Activated CD8-positive, alpha-beta T cell treated with anti-CD3 and anti-CD28 coated beads for 36 hours (primary cell): ENCODE measurements around the gene SCLY. TPM values are rescaled to one million over a fixed set of nuclear protein-coding genes. Genes with fewer than 3 reads are reported as not detected.
A peak's percentile ranks its signal among the peaks of the same experiment; 100 is the strongest.

ENCODE experiments used
- ATAC-seq: fragments of 200-7000 bp; cut with Tn5 transposase; one replicate; pipeline ENCODE4 v1.10.0; 2021; ENCODE audit warnings: mild to moderate bottlenecking, moderate library complexity
- CTCF ChIA-PET: fragments of 350-600 bp; sonication (Branson Sonifier 250); formaldehyde crosslinking; loops from one replicate; lab custom pipeline; 2021; ENCODE audit warnings: antibody characterized with exemption; lab: Charles Lee
- POLR2A ChIA-PET: fragments of 350-600 bp; sonication (Branson Sonifier 250); formaldehyde crosslinking; loops from one replicate; lab custom pipeline; 2021; ENCODE audit warnings: antibody characterized with exemption; lab: Charles Lee
- DNase-seq: peaks from one replicate; pipeline ENCODE4 v3.0.0-alpha.2; 2020
- H3K27ac Mint-ChIP-seq: one replicate; pipeline ENCODE4 v1.8.0; 2021; ENCODE audit warnings: mild to moderate bottlenecking, mixed read lengths
- H3K27me3 Mint-ChIP-seq: one replicate; pipeline ENCODE4 v1.8.0; 2021; ENCODE audit warnings: mixed read lengths
- H3K36me3 Mint-ChIP-seq: one replicate; pipeline ENCODE4 v1.8.0; 2021; ENCODE audit warnings: low read depth, mixed read lengths
- H3K4me1 Mint-ChIP-seq: one replicate; pipeline ENCODE4 v1.8.0; 2021; ENCODE audit warnings: low read depth, mixed read lengths
- H3K4me3 Mint-ChIP-seq: one replicate; pipeline ENCODE4 v1.8.0; 2021; ENCODE audit warnings: mild to moderate bottlenecking, moderate library complexity, mixed read lengths
- H3K9me3 Mint-ChIP-seq: one replicate; pipeline ENCODE4 v1.8.0; 2021; ENCODE audit warnings: mixed read lengths
- intact Hi-C: fragments of 100-400 bp; cut with micrococcal nuclease; formaldehyde crosslinking; loops from one replicate; pipeline ENCODE4 v1.10.0; 2022
- total RNA-seq, 2 experiments: library from RNA; stranded (reverse); gene quantifications; one replicate each; pipeline ENCODE4 v1.2.3, GENCODE V29; 2021
- TF ChIP-seq, protein P1 (sequence below): fragments of 200-600 bp; IDR thresholded peaks from one replicate; pipeline ENCODE4 v1.8.0; 2022; ENCODE audit warnings: antibody characterized with exemption, mild to moderate bottlenecking

SCLY gene
- total RNA-seq, 2 experiments from 2014 or later: 77.9 to 93.2 TPM

DNA sequence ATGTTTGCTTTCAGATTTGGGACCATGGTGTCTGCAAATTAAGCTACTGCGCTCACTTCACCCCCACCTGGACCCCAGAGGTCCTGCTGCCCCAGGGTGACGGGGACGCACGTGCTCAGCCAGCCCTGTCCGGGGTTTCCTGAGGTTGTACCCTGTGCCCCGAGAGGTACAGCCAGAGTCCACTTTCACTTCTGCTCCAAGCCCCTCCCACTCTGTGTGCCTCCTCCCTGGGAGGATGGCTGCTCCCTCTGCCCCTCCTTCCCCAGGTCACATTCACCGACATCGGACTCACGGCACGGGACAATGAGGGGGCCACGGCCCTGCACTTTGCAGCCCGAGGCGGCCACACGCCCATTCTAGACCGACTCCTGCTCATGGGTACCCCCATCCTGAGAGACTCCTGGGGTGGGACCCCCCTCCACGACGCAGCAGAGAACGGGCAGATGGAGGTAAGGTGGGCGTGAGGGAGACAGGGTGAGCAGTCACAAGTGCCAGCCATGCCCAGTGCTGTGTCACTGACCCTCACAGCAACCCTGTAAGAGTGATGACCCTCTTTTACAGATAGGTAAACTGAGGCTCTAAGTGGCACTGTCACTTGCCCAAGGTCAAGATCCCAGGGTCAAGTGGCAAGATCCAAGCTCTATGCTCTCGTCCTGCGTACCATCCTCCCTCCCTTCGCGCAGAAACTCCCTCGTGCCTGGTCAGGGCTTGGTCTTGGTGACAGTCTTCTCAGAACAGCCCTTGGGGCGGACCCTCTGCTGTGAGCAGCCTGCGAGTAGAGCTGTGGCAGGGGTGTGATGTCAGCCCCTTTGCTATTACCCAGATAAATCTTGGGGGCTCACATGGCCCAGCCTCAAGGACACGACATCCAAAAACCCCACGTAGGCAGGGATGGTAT, 47.0 kb downstream of the SCLY start:
- intact Hi-C loops: no loop called here
- Mint-ChIP-seq H3K4me1 (peaks cover 2% of the 10 kb centered on the region), H3K4me3 (no peak overlapping the region), H3K27ac (no peak overlapping the region), H3K36me3 (no peaks in the 10 kb centered on the region), H3K27me3 (no peaks in the 10 kb centered on the region), H3K9me3 (peaks cover 3% of the 10 kb centered on the region)
- ChIA-PET POLR2A (no interaction called here), CTCF (interaction anchor here (2.0 kb wide), 1 partner anchor 31 kb away, joined by 11 read pairs; no protein-coding TSS in a partner anchor)
- ATAC-seq (no peak), DNase-seq (peak; percentile 2)
- TF ChIP-seq, protein P1, sequence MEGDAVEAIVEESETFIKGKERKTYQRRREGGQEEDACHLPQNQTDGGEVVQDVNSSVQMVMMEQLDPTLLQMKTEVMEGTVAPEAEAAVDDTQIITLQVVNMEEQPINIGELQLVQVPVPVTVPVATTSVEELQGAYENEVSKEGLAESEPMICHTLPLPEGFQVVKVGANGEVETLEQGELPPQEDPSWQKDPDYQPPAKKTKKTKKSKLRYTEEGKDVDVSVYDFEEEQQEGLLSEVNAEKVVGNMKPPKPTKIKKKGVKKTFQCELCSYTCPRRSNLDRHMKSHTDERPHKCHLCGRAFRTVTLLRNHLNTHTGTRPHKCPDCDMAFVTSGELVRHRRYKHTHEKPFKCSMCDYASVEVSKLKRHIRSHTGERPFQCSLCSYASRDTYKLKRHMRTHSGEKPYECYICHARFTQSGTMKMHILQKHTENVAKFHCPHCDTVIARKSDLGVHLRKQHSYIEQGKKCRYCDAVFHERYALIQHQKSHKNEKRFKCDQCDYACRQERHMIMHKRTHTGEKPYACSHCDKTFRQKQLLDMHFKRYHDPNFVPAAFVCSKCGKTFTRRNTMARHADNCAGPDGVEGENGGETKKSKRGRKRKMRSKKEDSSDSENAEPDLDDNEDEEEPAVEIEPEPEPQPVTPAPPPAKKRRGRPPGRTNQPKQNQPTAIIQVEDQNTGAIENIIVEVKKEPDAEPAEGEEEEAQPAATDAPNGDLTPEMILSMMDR: no peak

DNA sequence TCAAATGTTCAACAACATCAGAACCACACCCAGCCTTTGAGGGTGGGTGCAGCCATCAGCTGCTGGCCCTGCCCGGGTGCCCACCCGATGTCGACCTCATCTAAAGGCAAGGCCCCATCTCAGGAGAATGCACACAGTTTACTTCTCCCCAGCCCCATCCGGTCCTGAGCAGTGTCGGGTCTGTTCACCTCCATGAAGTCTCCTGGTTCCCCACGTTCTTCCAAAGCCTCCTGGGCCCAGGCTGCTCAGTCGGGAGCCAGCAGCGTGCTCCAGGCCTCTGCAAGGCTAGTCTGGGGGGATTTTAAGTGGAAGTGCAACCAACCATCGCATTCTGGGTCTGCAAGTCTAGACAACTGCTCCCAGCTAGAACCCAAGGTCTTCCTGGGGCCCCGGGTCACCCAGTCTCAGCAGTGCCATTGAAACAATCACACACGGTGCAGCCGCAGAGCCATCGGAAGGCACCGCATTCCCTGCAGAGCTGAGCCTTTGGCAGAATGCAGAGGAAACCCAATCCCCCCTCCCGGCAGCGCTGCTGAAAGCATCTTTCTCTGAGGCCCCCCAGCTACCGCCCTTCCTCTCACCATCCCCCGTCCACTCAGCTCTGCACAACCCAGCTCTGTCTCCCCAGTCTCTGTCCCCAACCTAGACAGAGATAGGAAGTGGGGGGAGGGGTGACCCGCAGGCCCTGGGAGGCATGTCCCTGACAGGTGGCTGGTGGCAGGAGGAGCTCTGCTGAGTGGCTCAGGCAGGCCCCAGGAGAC, 47.8 kb downstream of the SCLY start:
- TF ChIP-seq, protein P1: no peak
- H3K4me1 Mint-ChIP-seq: peaks cover 2% of the 10 kb centered on the region
- ChIA-PET POLR2A (interaction anchor here (1.1 to 1.4 kb wide), 2 partner anchors 9 to 13 kb away, joined by 3 to 4 read pairs; partner anchors contain the start of gene ESPNL), CTCF (interaction anchor here (0.9 to 2.0 kb wide), 3 partner anchors 31 to 93 kb away, joined by 4 to 11 read pairs (median 4); no protein-coding TSS in a partner anchor)
- no peaks in the 10 kb centered on the region for H3K36me3 Mint-ChIP-seq
- H3K27me3 Mint-ChIP-seq: no peaks in the 10 kb centered on the region
- H3K27ac Mint-ChIP-seq: no peak overlapping the region
- DNase-seq (peak; percentile 45), ATAC-seq (peak; percentile 64)
- intact Hi-C loops: no loop called here
- no peak overlapping the region for H3K4me3 Mint-ChIP-seq
- peaks cover 8% of the 10 kb centered on the region for H3K9me3 Mint-ChIP-seq

DNA sequence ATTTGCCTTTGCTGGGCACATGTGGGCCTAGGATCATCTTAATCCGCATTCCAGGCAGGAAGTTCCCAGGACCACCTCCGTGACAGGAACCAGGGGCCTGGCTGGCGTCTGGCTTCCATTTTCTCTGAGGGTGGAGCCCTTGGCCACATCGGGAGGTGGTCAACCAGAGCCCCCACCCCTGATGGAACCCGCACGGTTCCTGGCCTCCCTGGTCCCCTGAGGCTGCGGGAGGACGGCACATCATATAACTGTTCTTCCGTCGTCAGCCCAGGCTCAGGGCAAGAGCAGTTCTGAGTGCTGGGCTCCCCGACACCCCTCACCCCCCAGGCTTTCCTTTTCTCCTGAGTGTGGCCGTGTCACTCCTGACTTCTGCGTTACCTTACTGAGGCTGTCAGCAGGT, 52.8 kb downstream of the SCLY start:
- no peak for ATAC-seq
- Mint-ChIP-seq H3K4me1 (peaks cover 2% of the 10 kb centered on the region), H3K9me3 (peaks cover 8% of the 10 kb centered on the region), H3K4me3 (no peak overlapping the region), H3K36me3 (no peaks in the 10 kb centered on the region), H3K27me3 (no peaks in the 10 kb centered on the region), H3K27ac (no peak overlapping the region)
- TF ChIP-seq, protein P1: no peak
- no peak for DNase-seq
- ChIA-PET POLR2A (no interaction called here), CTCF (no interaction called here)
- intact Hi-C loops: no loop called here

DNA sequence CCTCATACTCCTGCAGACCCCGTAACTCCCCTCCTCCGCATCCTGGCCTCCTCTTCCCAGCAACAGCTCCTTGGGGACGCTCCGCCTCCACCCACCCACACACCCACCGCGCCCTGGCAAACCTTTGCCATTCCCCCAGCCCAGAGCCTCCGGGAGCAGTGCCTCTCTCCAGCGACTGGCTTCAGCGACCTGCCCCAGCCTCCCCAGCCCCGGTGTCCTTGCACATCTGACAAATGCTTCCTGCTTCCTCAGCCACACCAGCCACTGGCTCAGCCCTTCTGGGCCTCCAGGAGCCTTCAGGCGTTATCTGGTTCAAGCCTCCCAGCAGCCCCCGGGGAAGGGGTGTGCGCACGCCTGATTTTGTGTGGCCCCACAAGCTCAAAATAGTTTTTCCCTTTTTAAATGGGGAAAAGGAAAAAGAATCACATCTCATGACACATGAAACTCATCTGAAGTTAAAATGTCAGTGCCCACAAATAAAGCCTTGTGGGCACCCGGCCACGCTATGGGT, 53.6 kb downstream of the SCLY start:
- TF ChIP-seq, protein P1: no peak
- H3K4me3 Mint-ChIP-seq: no peak overlapping the region
- CTCF ChIA-PET: no interaction called here

More for the DNA sequence above, 53.6 kb downstream of the SCLY start:
- ATAC-seq (no peak), DNase-seq (no peak)
- Mint-ChIP-seq H3K36me3 (no peaks in the 10 kb centered on the region), H3K27me3 (no peaks in the 10 kb centered on the region), H3K27ac (no peak overlapping the region), H3K4me1 (no peaks in the 10 kb centered on the region), H3K9me3 (peaks cover 8% of the 10 kb centered on the region)
- POLR2A ChIA-PET: no interaction called here
- intact Hi-C loops: no loop called here
